ENCODE measurements around the gene HIVEP1.

HIVEP1 gene

DNA sequence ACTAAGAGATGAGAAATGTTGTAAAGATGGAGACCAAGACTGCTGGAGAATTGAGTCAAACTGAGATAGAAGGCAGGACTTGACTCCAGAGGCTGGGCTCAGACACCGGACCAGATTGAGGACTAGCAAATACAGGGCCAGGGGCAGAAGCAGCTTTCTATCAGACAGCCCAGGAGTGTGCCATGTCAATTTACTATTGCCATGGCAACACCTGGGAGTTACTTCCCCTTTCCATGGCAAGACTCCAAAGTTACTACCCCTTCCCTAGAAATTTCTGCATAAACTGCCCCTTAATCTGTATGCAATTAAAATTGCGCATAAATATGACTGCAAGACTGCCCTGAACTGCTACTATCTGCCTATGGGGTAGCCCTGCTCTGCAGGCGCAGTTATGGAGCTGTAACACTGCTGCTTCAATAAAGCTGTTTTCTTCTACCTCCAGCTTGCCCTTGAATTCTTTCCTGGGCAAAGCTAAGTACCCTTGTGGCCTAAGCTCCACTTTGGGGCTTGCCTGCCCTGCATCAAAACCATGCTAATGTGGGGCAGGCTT, 188.0 kb downstream of the HIVEP1 start:
- no peak for DNase-seq (ENCODE audit: insufficient read length, low spot score)

DNA sequence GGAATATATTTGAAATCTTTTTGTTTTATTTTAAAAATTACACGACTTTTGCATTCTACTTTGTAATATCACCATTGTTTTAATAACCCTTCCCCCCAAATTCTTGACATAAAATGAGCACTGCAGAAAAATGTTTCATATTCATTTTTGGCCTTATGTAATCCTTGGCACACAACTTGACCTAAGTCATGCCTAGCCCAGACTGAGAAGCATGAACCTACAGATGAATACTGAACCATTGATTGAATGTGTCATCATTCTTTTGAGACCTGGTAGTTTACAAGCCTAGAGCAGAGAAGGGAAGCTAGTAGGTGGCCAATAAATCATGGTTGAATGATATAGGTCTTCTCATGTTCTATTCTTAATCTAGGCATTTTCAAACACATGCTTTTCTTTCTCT, 188.6 kb downstream of the HIVEP1 start:
- DNase-seq (ENCODE audit: insufficient read length, low spot score) (no peak), FAIRE-seq (no peak)
- TF ChIP-seq POLR2A (IDR thresholded peaks at IDR 0.05; ENCODE audit: low read depth, low read length): no peak

More for the DNA sequence above, 188.0 kb downstream of the HIVEP1 start:
- no peak for TF ChIP-seq POLR2A (IDR thresholded peaks at IDR 0.05; ENCODE audit: low read depth, low read length)
- FAIRE-seq: no peak

GRCh38 chr6:12203001-12203400, 190.9 kb downstream of the HIVEP1 start:
- FAIRE-seq: no peak
- TF ChIP-seq POLR2A (IDR thresholded peaks at IDR 0.05; ENCODE audit: low read depth, low read length): no peak
- no peak for DNase-seq (ENCODE audit: insufficient read length, low spot score)

DNA sequence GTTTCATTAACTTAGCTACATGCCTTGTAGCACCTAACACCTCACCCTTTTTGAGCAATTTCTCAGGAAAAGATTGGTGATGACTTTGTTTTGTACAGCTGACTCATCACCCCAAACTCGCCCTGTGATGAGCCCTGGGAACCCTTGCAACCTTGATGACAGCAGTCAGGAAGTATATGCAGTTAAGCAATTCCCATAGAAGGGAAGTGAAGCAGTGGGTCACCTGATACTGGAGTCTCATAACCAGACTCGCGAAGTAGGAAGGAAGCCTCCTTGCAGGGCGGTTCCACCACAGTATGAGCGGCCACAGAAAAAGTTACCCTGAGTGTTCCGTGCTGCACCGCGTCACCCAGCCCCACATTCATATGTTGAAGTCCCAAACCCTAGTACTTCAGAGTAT, 196.1 kb downstream of the HIVEP1 start:
- DNase-seq (ENCODE audit: insufficient read length, low spot score) (peak; percentile 63), FAIRE-seq (peak; percentile 97)
- no peak for TF ChIP-seq POLR2A (IDR thresholded peaks at IDR 0.05; ENCODE audit: low read depth, low read length)

DNA sequence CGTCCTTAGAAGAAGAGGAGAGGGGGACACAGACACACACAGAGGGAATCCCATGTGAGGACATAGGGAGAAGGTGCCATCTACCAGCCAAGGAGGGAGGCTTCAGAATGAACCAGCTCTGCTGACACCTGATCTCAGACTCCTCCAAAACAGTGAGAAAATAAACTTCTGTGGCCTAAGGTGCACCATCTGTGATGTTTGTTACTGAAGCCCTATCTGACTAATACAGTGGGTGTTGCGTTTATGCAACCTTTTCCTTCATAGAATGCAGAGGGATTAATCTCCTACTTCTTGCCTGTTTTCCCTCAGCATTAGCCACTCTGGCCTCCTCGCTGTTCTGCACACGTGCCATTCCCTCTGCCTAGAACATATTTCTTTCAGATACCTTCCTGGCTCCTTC, 196.6 kb downstream of the HIVEP1 start:
- no peak for TF ChIP-seq POLR2A (IDR thresholded peaks at IDR 0.05; ENCODE audit: low read depth, low read length)
- no peak for DNase-seq (ENCODE audit: insufficient read length, low spot score)
- no peak for FAIRE-seq
